Fibroblast of lung (primary cell): ENCODE measurements around the gene SPOCK1.

Experiments
- CTCF ChIP-seq, 2 donors: IDR thresholded peaks in 1 of 2; conservative IDR thresholded peaks in 1 of 2; 1 replicate in 1 of 2; 2 replicates in 1 of 2; pipeline ENCODE4 v1.5.1; 2011 to 2012; ENCODE audit warnings: low read length in 2 of 2, control low read depth in 1 of 2, inconsistent platforms in 1 of 2, low read depth in 1 of 2, mild to moderate bottlenecking in 1 of 2
- EZH2 ChIP-seq: IDR thresholded peaks from 2 replicates; pipeline ENCODE4 v1.5.1; 2012; ENCODE audit warnings: low read length, control low read depth, mild to moderate bottlenecking; ENCODE audit errors: missing control alignments

DNA sequence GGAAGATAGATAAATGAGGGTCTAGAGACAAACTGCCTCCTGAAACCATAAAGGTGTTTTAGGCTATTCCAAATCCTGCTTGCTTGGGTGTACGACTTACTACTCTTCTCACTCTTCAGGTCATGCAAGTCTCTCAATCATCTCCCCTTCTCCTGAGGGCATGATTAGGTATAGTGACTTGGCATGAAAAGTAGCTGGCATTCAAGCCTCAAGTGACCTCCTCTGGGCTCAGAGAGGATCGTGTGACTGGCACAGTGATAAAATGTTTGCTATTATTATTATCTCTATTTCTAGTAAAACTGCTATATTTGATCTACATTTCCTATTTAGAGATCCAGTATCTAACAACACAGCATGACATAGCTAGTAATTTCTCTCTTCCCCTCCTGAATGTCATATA, 494.8 kb downstream of the SPOCK1 start:
- no peak for TF ChIP-seq CTCF (conservative IDR thresholded peaks at IDR 0.05 in 1 of 2, IDR thresholded peaks at IDR 0.05 in 1 of 2; ENCODE audit: low read depth in 1 of 2, low read length in 2 of 2)
- no peak for TF ChIP-seq EZH2
